ENCODE results near the gene SLIT1.

DNA sequence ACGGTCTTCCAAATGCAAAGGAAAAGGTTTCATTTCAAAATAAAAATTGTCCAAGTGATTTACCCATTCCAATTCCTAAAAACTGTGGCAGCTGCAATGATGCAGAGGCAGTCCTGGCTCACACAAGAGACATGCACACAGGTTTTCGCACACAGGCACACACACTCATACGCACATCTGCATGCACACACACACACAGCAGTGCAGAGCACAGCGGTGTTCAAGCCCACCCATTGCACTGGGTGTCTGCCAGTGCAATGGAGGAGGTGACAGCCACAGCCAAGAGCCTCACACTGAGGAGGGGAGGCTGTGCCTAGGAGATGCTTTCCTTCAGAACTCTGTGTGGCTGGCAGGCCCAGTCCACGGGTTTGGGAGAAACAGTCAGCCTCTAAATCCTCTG lies 123.7 kb downstream of the SLIT1 start:
- TF ChIP-seq CTCF (IDR thresholded peaks at IDR 0.05) (no peak), POLR2A (IDR thresholded peaks at IDR 0.05) (no peak)
